AG04449 (cell line): ENCODE measurements around the gene PPP5C.
A peak's percentile ranks its signal among the peaks of the same experiment; 100 is the strongest.

Experiments used
- CTCF ChIA-PET: fragments of 350-600 bp; formaldehyde crosslinking; extraction: SDS; loops from one replicate; lab custom pipeline; 2021; ENCODE audit warnings: antibody characterized with exemption; lab: Yijun Ruan, JAX
- POLR2A ChIA-PET: fragments of 400-600, 350-600 bp; formaldehyde crosslinking; extraction: SDS; loops from one replicate; lab custom pipeline; 2020; ENCODE audit warnings: antibody characterized with exemption, inconsistent platforms; lab: Yijun Ruan, JAX
- DNase-seq: peaks from one replicate; pipeline ENCODE4 v3.0.0-alpha.2; 2010; ENCODE audit warnings: low read depth, low spot score
- H3K4me3 ChIP-seq: 2 replicates; pipeline ENCODE4 v1.5.1; 2011; ENCODE audit warnings: low read depth, mild to moderate bottlenecking, control low read depth, low read length
- CTCF ChIP-seq: IDR thresholded peaks from one replicate; pipeline ENCODE4 v1.5.1; 2011; ENCODE audit warnings: mild to moderate bottlenecking, moderate library complexity, low read length, control low read depth, inconsistent platforms; ENCODE audit not compliant: insufficient read depth; ENCODE audit errors: missing control alignments

The PPP5C gene

GRCh38 chr19:46402725-46403124, 55.8 kb downstream of the PPP5C start:
- no peak overlapping the region for H3K4me3 ChIP-seq
- no peak for DNase-seq
- ChIA-PET POLR2A (no interaction called here), CTCF (interaction anchor here (0.6 to 10.8 kb wide), 23 partner anchors 8 to 140 kb away, joined by 3 to 257 read pairs (median 7); partner anchors contain the start of gene CCDC8)
- no peak for TF ChIP-seq CTCF

GRCh38 chr19:46404055-46404752, 57.3 kb downstream of the PPP5C start:
- ChIA-PET POLR2A (interaction anchor here (1.0 kb wide), 1 partner anchor 85 kb away, joined by 3 read pairs; no protein-coding TSS in a partner anchor), CTCF (interaction anchor here (0.6 to 10.8 kb wide), 20 partner anchors 9 to 134 kb away, joined by 3 to 257 read pairs (median 5); partner anchors contain the start of gene CCDC8)
- H3K4me3 ChIP-seq = peak overlapping the region; percentile 43
- peak; percentile 54 for TF ChIP-seq CTCF
- no peak for DNase-seq

GRCh38 chr19:46404753-46405468, 58.0 kb downstream of the PPP5C start:
- ChIA-PET POLR2A (interaction anchor here (0.5 to 1.2 kb wide), 4 partner anchors 8 to 128 kb away, joined by 3 to 8 read pairs (median 3); partner anchors contain the start of gene CCDC8), CTCF (interaction anchor here (0.7 to 10.8 kb wide), 14 partner anchors 8 to 133 kb away, joined by 3 to 257 read pairs (median 13); partner anchors contain the start of gene CCDC8)
- TF ChIP-seq CTCF = peak; percentile 23
- DNase-seq = no peak
- no peak overlapping the region; the same call in 1 of the 2 replicates for H3K4me3 ChIP-seq

GRCh38 chr19:46406976-46407375, 60.1 kb downstream of the PPP5C start:
- CTCF ChIA-PET = interaction anchor here (0.6 to 10.8 kb wide), 6 partner anchors 9 to 129 kb away, joined by 3 to 257 read pairs (median 20); no protein-coding TSS in a partner anchor

GRCh38 chr19:46407856-46408663, 61.2 kb downstream of the PPP5C start:
- 0 out of 2 replicates have a peak overlapping the region, but pooled peaks have one; percentile 20 for H3K4me3 ChIP-seq
- no peak for TF ChIP-seq CTCF
- DNase-seq = no peak
- CTCF ChIA-PET = interaction anchor here (0.9 to 10.8 kb wide), 4 partner anchors 12 to 137 kb away, joined by 3 to 257 read pairs (median 6); no protein-coding TSS in a partner anchor
- POLR2A ChIA-PET = interaction anchor here (0.7 kb wide), 1 partner anchor 66 kb away, joined by 4 read pairs; no protein-coding TSS in a partner anchor

More at GRCh38 chr19:46406976-46407375, 60.1 kb downstream of the PPP5C start:
- TF ChIP-seq CTCF = no peak
- POLR2A ChIA-PET = interaction anchor here (0.6 kb wide), 1 partner anchor 99 kb away, joined by 4 read pairs; no protein-coding TSS in a partner anchor
- DNase-seq = no peak
- no peak overlapping the region for H3K4me3 ChIP-seq
